GM12874 (cell line): ENCODE results near the gene MBD1.

ENCODE experiments used
- TF ChIP-seq, protein P1 (sequence below): IDR thresholded peaks from 2 replicates; pipeline ENCODE4 v1.5.1; 2011; ENCODE audit warnings: low read depth, mild to moderate bottlenecking, control low read depth, low read length, moderate library complexity; ENCODE audit not compliant: insufficient read depth

The MBD1 gene

DNA sequence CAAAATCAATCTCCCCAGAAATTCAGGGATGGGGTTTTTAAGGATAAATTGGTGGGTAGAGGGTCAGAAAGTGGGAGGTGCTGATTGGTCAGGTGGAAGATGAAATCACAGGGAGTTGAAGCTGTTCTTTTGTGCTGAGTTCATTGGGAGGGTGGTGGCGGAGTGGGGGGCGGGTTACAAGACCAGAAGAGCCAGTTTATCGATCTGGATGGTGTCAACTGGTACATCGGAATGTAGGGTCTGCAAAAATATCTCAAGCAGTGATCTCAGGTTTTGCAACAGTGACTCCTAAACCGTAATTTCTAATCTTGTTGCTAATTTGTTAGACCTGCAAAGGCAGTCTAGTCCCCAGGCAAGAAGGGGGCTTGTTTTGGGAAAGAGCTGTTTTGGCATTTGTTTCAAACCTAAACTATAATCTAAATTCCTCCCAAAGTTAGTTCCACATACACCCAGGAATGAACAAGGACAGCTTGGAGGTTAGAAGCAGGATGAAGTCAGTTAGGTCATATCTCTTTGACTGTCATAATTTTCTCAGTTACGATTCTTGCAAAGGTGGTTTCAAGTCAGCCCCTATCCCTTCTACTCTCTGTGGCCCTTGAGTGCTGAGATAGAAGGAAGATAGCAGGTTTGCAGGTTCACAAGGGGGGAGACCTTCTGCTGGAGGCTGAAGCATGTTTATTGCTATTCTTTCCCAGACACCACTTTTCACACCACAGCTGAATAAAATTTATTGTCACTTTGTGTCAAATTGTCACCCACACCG, 18.5 kb upstream of the MBD1 start:
- TF ChIP-seq, protein P1, sequence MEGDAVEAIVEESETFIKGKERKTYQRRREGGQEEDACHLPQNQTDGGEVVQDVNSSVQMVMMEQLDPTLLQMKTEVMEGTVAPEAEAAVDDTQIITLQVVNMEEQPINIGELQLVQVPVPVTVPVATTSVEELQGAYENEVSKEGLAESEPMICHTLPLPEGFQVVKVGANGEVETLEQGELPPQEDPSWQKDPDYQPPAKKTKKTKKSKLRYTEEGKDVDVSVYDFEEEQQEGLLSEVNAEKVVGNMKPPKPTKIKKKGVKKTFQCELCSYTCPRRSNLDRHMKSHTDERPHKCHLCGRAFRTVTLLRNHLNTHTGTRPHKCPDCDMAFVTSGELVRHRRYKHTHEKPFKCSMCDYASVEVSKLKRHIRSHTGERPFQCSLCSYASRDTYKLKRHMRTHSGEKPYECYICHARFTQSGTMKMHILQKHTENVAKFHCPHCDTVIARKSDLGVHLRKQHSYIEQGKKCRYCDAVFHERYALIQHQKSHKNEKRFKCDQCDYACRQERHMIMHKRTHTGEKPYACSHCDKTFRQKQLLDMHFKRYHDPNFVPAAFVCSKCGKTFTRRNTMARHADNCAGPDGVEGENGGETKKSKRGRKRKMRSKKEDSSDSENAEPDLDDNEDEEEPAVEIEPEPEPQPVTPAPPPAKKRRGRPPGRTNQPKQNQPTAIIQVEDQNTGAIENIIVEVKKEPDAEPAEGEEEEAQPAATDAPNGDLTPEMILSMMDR: no peak

DNA sequence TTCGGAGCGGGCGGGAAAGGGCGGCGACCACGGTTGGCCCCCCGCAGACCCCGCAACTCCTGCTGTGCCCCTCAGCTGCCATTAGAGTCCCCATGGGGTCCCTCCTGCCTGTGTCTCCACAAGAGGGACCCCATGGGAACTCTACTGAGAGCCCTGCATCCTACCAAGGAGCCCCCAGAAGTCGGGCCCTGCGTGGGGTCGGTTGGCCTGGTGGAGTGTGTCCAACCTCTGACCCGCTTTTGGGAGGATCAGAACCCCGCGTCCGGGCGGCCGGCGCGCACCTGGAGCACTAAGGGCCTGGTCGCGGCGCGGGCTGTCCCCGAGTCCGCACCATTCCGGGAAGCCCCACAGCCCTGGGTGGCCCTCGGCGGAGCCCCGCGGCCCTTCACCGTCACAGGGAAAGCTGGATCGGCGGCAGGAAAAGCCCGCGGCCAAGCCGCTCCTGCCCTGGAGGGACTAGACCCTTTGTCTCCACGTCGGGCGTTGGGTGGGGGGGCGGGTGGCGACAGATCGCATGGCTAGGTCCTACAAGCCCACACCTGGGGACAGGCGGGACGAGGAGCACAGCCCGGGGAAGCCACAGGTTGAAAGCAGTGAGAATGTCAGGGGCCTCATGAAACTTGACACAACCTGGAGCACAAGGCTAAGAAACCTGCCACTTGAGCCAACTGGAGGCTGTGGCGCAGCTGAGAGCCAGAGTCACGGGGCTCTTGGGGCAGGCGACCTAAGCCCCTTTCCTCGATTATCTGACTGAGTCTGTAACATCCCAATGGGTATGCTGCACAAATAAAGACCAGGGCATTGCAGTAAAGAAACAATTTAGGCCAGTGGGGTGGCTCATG, 17.3 kb upstream of the MBD1 start:
- TF ChIP-seq, protein P1: no peak

DNA sequence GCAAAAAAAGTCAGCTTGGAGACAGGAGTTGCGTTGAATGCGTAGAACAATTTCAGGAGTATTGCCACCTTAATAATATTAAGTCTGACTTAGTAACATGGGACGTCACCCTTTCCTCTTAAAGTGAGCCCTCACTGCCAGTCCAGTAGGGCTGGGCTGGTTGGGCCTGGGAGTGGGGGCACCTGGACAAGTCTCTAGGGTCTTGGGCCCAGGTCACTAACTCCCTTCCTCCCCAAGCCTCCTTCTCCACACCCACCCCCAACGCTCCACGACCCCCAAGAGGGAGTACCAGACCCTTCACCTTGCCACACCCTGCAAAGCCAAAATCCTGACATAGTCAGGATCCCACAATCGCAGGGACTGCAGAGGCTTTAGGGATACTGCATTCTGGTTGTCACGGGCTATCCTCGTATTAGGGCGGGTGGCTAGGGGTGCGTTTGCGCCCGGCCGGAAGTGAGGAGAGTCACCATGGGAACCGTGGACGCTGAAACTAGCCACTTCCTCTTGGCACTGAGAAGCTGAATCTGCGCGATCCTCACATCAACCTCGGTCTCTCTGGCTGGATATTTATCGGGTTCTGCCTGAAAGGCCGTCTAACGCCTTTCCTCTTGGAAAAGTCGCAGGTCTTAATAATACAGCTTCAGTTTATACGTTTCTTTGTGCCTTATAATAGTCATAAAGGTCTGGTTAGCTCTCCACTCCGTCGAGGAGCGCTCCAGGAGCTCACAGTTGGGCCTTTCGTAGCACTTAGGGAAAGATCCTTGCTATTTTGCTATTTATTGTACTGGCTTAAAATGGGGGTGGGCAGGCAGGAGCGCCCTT, 16.5 kb upstream of the MBD1 start:
- TF ChIP-seq, protein P1: no peak

DNA sequence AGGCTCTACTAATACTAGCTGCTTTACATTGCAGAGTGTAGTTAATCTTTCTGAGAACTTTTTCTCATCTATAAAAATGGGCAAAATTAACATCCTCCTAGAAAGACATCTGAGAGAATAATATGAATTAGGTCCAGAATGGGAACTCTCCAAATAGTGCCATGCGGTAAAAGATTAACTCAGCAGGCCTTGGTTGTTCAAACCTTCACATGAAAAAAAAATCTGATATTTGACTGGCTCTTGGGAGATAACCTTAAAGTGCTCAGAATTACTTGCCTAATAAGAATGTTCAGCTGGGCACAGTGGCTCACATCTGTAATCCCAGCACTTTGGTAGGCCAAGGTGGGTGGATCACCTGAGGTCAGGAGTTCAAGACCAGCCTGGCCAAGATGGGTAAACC, 11.7 kb upstream of the MBD1 start:
- TF ChIP-seq, protein P1: no peak

- TF ChIP-seq, protein P1: no peak
Measured at GRCh38 chr18:50289108-50289443, 7.8 kb upstream of the MBD1 start.

GRCh38 chr18:50287441-50288347, 6.4 kb upstream of the MBD1 start, which contains the start of gene CXXC1:
CXXC1 (minus strand) TSS chr18:50287692; CDS start chr18:50287589, 103 bp downstream.
- TF ChIP-seq, protein P1: peak; percentile 67
